H1 (cell line): ENCODE results near the gene NTPCR. TPM values are rescaled to one million over a fixed set of nuclear protein-coding genes. Genes with fewer than 3 reads are reported as not detected.

Experiments
- CTCF ChIA-PET: fragments of 300-600 bp; sonication (Branson Sonifier 250); formaldehyde crosslinking; loops from one replicate; lab custom pipeline; 2021; ENCODE audit not compliant: partially characterized antibody; lab: Charles Lee
- POLR2A ChIA-PET: fragments of 300-600 bp; sonication (Branson Sonifier 250); formaldehyde crosslinking; loops from one replicate; lab custom pipeline; 2021; ENCODE audit warnings: inconsistent platforms; ENCODE audit not compliant: partially characterized antibody; lab: Charles Lee
- DNase-seq, 2 experiments: peaks; one replicate each; pipeline versions ENCODE4 v3.0.0 to v3.0.0-alpha.2; 2010 to 2022; ENCODE audit warnings: low spot score in 2 of 2, low read depth in 1 of 2, mixed read lengths in 1 of 2
- FAIRE-seq: peaks from 2 replicates; lab custom pipeline; 2011; peaks lifted over from hg19 to GRCh38; lab: Jason Lieb, UNC
- H2AFZ ChIP-seq: 2 replicates; pipeline ENCODE4 v1.8.1; 2012; ENCODE audit warnings: low read length, inconsistent platforms
- H2AK5ac ChIP-seq: 2 replicates; pipeline ENCODE4 v1.6.1; 2013; ENCODE audit warnings: low read depth, low read length
- H2BK120ac ChIP-seq: replicated peaks from 2 replicates; pipeline ENCODE3; 2013; ENCODE audit warnings: low read depth, low read length, inconsistent platforms
- H2BK12ac ChIP-seq: 2 replicates; pipeline ENCODE4 v1.6.1; 2013; ENCODE audit warnings: low read depth, low read length
- H2BK15ac ChIP-seq: 2 replicates; pipeline ENCODE4 v1.6.1; 2013; ENCODE audit warnings: low read length
- H2BK20ac ChIP-seq: 2 replicates; pipeline ENCODE4 v1.6.1; 2013; ENCODE audit warnings: low read length
- H2BK5ac ChIP-seq: 2 replicates; pipeline ENCODE4 v1.6.1; 2013; ENCODE audit warnings: low read depth, low read length
- H3K14ac ChIP-seq: 2 replicates; pipeline ENCODE4 v1.6.1; 2013; ENCODE audit warnings: inconsistent platforms; ENCODE audit not compliant: insufficient read length
- H3K18ac ChIP-seq: 2 replicates; pipeline ENCODE4 v1.6.1; 2013; ENCODE audit warnings: low read length; ENCODE audit errors: extremely low read depth
- H3K23ac ChIP-seq: 2 replicates; pipeline ENCODE4 v1.6.1; 2013; ENCODE audit warnings: inconsistent platforms; ENCODE audit not compliant: insufficient read length
- H3K23me2 ChIP-seq: 2 replicates; pipeline ENCODE4 v1.6.1; 2013; ENCODE audit warnings: low read depth, low read length
- H3K27ac ChIP-seq: 2 replicates; pipeline ENCODE4 v1.6.1; 2011; ENCODE audit warnings: low read depth, low read length, inconsistent platforms
- H3K27me3 ChIP-seq, 4 experiments: replicated peaks in 1 of 4; 1 replicate in 1 of 4; 2 replicates in 3 of 4; pipeline versions ENCODE4 v1.6.1 to v1.8.1; 2011 to 2013; ENCODE audit warnings: low read length in 3 of 4, mild to moderate bottlenecking in 3 of 4, inconsistent platforms in 2 of 4, mixed read lengths in 2 of 4, moderate library complexity in 1 of 4; ENCODE audit not compliant: control insufficient read depth in 3 of 4, insufficient read depth in 3 of 4; ENCODE audit errors: extremely low read depth in 1 of 4
- H3K36me3 ChIP-seq, 4 experiments: 2 replicates each; pipeline versions ENCODE4 v1.6.1 to v1.8.1; 2011 to 2013; ENCODE audit warnings: mild to moderate bottlenecking in 4 of 4, low read length in 3 of 4, moderate library complexity in 2 of 4, control low read depth in 1 of 4, inconsistent platforms in 1 of 4; ENCODE audit not compliant: insufficient read depth in 4 of 4, control insufficient read depth in 2 of 4
- H3K4ac ChIP-seq: replicated peaks from 2 replicates; pipeline ENCODE3; 2013; ENCODE audit warnings: low read length, low read depth, mixed read lengths, inconsistent platforms; ENCODE audit not compliant: insufficient read length
- H3K4me1 ChIP-seq, 4 experiments: replicated peaks in 1 of 4; 1 replicate in 1 of 4; 2 replicates in 3 of 4; pipeline versions ENCODE4 v1.6.1 to v1.8.1; 2011 to 2013; ENCODE audit warnings: low read length in 3 of 4, inconsistent platforms in 2 of 4, mixed read lengths in 1 of 4; ENCODE audit not compliant: insufficient read depth in 4 of 4, control insufficient read depth in 3 of 4
- H3K4me2 ChIP-seq, 2 experiments: 2 replicates each; pipeline versions ENCODE4 v1.6.1 to v1.8.1; 2011 to 2013; ENCODE audit warnings: low read depth in 2 of 2, low read length in 2 of 2, control low read depth in 1 of 2, inconsistent platforms in 1 of 2, mild to moderate bottlenecking in 1 of 2; ENCODE audit not compliant: insufficient read depth in 1 of 2
- H3K4me3 ChIP-seq, 4 experiments: fragments of 200-600, 300-600 bp in 1 of 4; sonication (generic), shearing (Covaris generic), sonication (Bioruptor Twin) in 1 of 4; 2 replicates each; pipeline versions ENCODE4 v1.5.1 to v1.8.1; 2011 to 2016; ENCODE audit warnings: low read length in 4 of 4, low read depth in 3 of 4, control low read depth in 2 of 4, inconsistent platforms in 2 of 4, mild to moderate bottlenecking in 2 of 4, mixed read lengths in 1 of 4, moderate library complexity in 1 of 4; ENCODE audit not compliant: insufficient read depth in 2 of 4; ENCODE audit errors: extremely low read depth in 1 of 4
- H3K56ac ChIP-seq: replicated peaks from 2 replicates; pipeline ENCODE3; 2013; ENCODE audit warnings: low read depth, mild to moderate bottlenecking, mixed read lengths, low read length, inconsistent platforms; ENCODE audit not compliant: insufficient read length
- H3K79me1 ChIP-seq: 2 replicates; pipeline ENCODE4 v1.6.1; 2013; ENCODE audit warnings: low read depth, low read length, control low read depth
- H3K79me2 ChIP-seq, 2 experiments: 2 replicates each; pipeline versions ENCODE4 v1.6.1 to v1.8.1; 2012 to 2013; ENCODE audit warnings: low read length in 2 of 2, mild to moderate bottlenecking in 2 of 2, inconsistent platforms in 1 of 2; ENCODE audit not compliant: insufficient read depth in 2 of 2, control insufficient read depth in 1 of 2
- H3K9ac ChIP-seq, 4 experiments: replicated peaks in 1 of 4; 1 replicate in 1 of 4; 2 replicates in 3 of 4; pipeline versions ENCODE4 v1.6.1 to v1.8.1; 2011 to 2013; ENCODE audit warnings: low read depth in 3 of 4, low read length in 3 of 4, control low read depth in 2 of 4, mild to moderate bottlenecking in 2 of 4, moderate library complexity in 2 of 4, inconsistent platforms in 1 of 4; ENCODE audit errors: extremely low read depth in 1 of 4
- H3K9me3 ChIP-seq, 2 experiments: 2 replicates each; pipeline versions ENCODE4 v1.6.1 to v1.8.1; 2012 to 2013; ENCODE audit warnings: mild to moderate bottlenecking in 2 of 2, moderate library complexity in 2 of 2, control low read depth in 1 of 2, inconsistent platforms in 1 of 2, low read depth in 1 of 2, low read length in 1 of 2, mixed read lengths in 1 of 2; ENCODE audit not compliant: insufficient read depth in 2 of 2
- H4K20me1 ChIP-seq, 2 experiments: replicated peaks in 1 of 2; 2 replicates each; pipeline versions ENCODE3 to v1.8.1; 2011 to 2013; ENCODE audit warnings: inconsistent platforms in 2 of 2, low read length in 2 of 2, mild to moderate bottlenecking in 1 of 2; ENCODE audit not compliant: insufficient read depth in 2 of 2, control insufficient read depth in 1 of 2
- H4K5ac ChIP-seq: 2 replicates; pipeline ENCODE4 v1.6.1; 2013; ENCODE audit warnings: low read length, low read depth, mixed read lengths, inconsistent platforms; ENCODE audit not compliant: insufficient read length
- H4K8ac ChIP-seq: 2 replicates; pipeline ENCODE4 v1.8.0; 2013; ENCODE audit warnings: mild to moderate bottlenecking, moderate library complexity, low read length, inconsistent platforms; ENCODE audit not compliant: insufficient read depth; ENCODE audit errors: extremely low read depth
- H4K91ac ChIP-seq: replicated peaks from 2 replicates; pipeline ENCODE3; 2013; ENCODE audit warnings: low read length, mixed read lengths, inconsistent platforms; ENCODE audit not compliant: insufficient read length
- ASH2L ChIP-seq: fragments of 200-600, 300-600 bp; sonication (generic); IDR thresholded peaks from one replicate; pipeline ENCODE4 v1.7.1; 2017; ENCODE audit warnings: low read length
- ATF2 ChIP-seq: IDR thresholded peaks from 2 replicates; pipeline ENCODE4 v1.6.1; 2012; ENCODE audit warnings: low read length, inconsistent platforms
- E2F6 ChIP-seq: IDR thresholded peaks from 2 replicates; pipeline ENCODE4 v1.6.1; 2012; ENCODE audit warnings: inconsistent platforms
- EP300 ChIP-seq, 2 experiments: IDR thresholded peaks; 1 replicate in 1 of 2; 2 replicates in 1 of 2; pipeline ENCODE4 v1.6.1; 2011 to 2012; ENCODE audit warnings: low read depth in 2 of 2, low read length in 2 of 2, mild to moderate bottlenecking in 2 of 2, borderline replicate concordance in 1 of 2, inconsistent platforms in 1 of 2, moderate library complexity in 1 of 2
- FOSL1 ChIP-seq: IDR thresholded peaks from 2 replicates; pipeline ENCODE4 v1.6.1; 2011; ENCODE audit warnings: mild to moderate bottlenecking, low read depth, low read length, moderate library complexity; ENCODE audit not compliant: insufficient read depth
- RBBP5 ChIP-seq: IDR thresholded peaks from 2 replicates; pipeline ENCODE4 v1.7.1; 2012; ENCODE audit warnings: low read depth, mild to moderate bottlenecking, inconsistent platforms, low read length, moderate library complexity, borderline replicate concordance
- RXRA ChIP-seq: IDR thresholded peaks from 2 replicates; pipeline ENCODE4 v1.6.1; 2011; ENCODE audit warnings: low read depth, mild to moderate bottlenecking, low read length, moderate library complexity; ENCODE audit not compliant: insufficient read depth
- SIN3A ChIP-seq, 2 experiments: IDR thresholded peaks in 1 of 2; conservative IDR thresholded peaks in 1 of 2; 2 replicates each; pipeline ENCODE4 v1.6.1; 2011 to 2012; ENCODE audit warnings: low read length in 2 of 2, improper control_type of control experiment in 1 of 2, low read depth in 1 of 2, mild to moderate bottlenecking in 1 of 2
- USF2 ChIP-seq: IDR thresholded peaks from 2 replicates; pipeline ENCODE4 v1.6.1; 2011; ENCODE audit warnings: low read length, improper control_type of control experiment
- WGBS, 2 experiments: shearing (Covaris generic) in 1 of 2; methylation state at CpG; one replicate each; pipeline versions ENCODE4 v1.1.6 to v1.1.7; 2013 to 2015; ENCODE audit warnings: low lambda C conversion rate in 2 of 2, mixed read lengths in 2 of 2, inconsistent platforms in 1 of 2, low coverage in 1 of 2, missing lambda C conversion rate in 1 of 2; ENCODE audit not compliant: insufficient replicate concordance in 2 of 2, insufficient coverage in 1 of 2, insufficient read length in 1 of 2; ENCODE audit errors: extremely low coverage in 1 of 2, missing lambda C conversion rate in 1 of 2; 5-methylcytosine and 5-hydroxymethylcytosine counted together
- polyA plus RNA-seq, 7 experiments: library from polyadenylated mRNA; depleted of rRNA in 3 of 7; stranded (reverse) in 5 of 7; unstranded in 2 of 7; fragments of >200 nt in 5 of 7; fragments of 200-250 nt in 2 of 7; gene quantifications; 1 replicate in 5 of 7; 2 replicates in 1 of 7; 4 replicates in 1 of 7; pipeline versions ENCODE4 v1.2.1 to v1.2.3, GENCODE V29; 2011 to 2013; ENCODE audit warnings: missing spikeins in 2 of 7, mixed read lengths in 2 of 7
- total RNA-seq: library from RNA; stranded (reverse); fragmentation: NEBNext Ultra II Directional; extraction: Animal tissue kit (Norgen Biotek cat#: 25700); gene quantifications from 2 replicates; pipeline ENCODE4 v1.2.1, GENCODE V29; 2021

Gene NTPCR
- total and polyA plus RNA-seq, 2 of the 8 experiments (the other 6 are each of a cell fraction or from before 2014, with no cell fraction given) = 22.6 to 73.1 TPM

GRCh38 chr1:232909752-232910151 lies 40.7 kb upstream of the NTPCR start:
- Histone ChIP-seq H3K56ac (no peak overlapping the region), H2BK20ac (no peak overlapping the region), H2BK5ac (no peak overlapping the region), H2BK120ac (no peak overlapping the region), H3K4me1 (peaks cover 0 to 10% (median under 1%) of the 10 kb centered on the region in 4 experiments; a peak in 4 of 7 replicates), H2BK15ac (peak overlapping the region; percentile 81; the same call in 1 of the 2 replicates), H3K23ac (no peak overlapping the region), H3K18ac (no peak overlapping the region), H4K8ac (no peak overlapping the region), H4K20me1 (no peaks in the 10 kb centered on the region), H4K5ac (no peak overlapping the region), H3K14ac (no peak overlapping the region), H3K4ac (no peak overlapping the region), H3K9ac (no peak overlapping the region), H2AFZ (no peak overlapping the region), H2BK12ac (no peak overlapping the region), H3K27ac (no peak overlapping the region), H3K4me2 (no peak overlapping the region), H3K36me3 (no peaks in the 10 kb centered on the region), H3K79me2 (no peaks in the 10 kb centered on the region), H4K91ac (no peak overlapping the region), H3K79me1 (no peaks in the 10 kb centered on the region), H3K9me3 (no peaks in the 10 kb centered on the region), H3K4me3 (no peak overlapping the region), H2AK5ac (no peak overlapping the region), H3K27me3 (no peaks in the 10 kb centered on the region), H3K23me2 (no peaks in the 10 kb centered on the region)
- WGBS, 2 experiments = 71% methylated on average over 4 of the region's 4 CpGs; no CpG with 5 or more reads in 1 of the 2 experiments
- CTCF ChIA-PET = interaction anchor here (1.8 kb wide), 1 partner anchor 30 kb away, joined by 10 read pairs; no protein-coding TSS in a partner anchor
- DNase-seq (no peak), FAIRE-seq (no peak)
- POLR2A ChIA-PET = no interaction called here
- no peak for TF ChIP-seq USF2
- no peak for TF ChIP-seq RBBP5
- TF ChIP-seq ATF2 = no peak
- no peak for TF ChIP-seq FOSL1
- TF ChIP-seq EP300 (IDR thresholded peaks at IDR 0.05; ENCODE audit: borderline replicate concordance in 1 of 2, low read depth in 2 of 2, low read length in 2 of 2) = no peak
- TF ChIP-seq E2F6 = no peak
- no peak for TF ChIP-seq SIN3A (conservative IDR thresholded peaks at IDR 0.05 in 1 of 2, IDR thresholded peaks at IDR 0.05 in 1 of 2; ENCODE audit: low read depth in 1 of 2, low read length in 2 of 2)
- no peak for TF ChIP-seq ASH2L
- no peak for TF ChIP-seq RXRA
